Choroid plexus epithelial cell (primary cell): ENCODE data around the gene ALDH1L2.

Source experiments
- DNase-seq: peaks from one replicate; pipeline ENCODE4 v3.0.0-alpha.2; 2010; ENCODE audit warnings: low read depth
- H3K4me3 ChIP-seq: 2 replicates; pipeline ENCODE4 v1.5.1; 2011; ENCODE audit warnings: low read depth, mild to moderate bottlenecking, control low read depth, low read length, moderate library complexity
- CTCF ChIP-seq: conservative IDR thresholded peaks from 2 replicates; pipeline ENCODE4 v1.5.1; 2011; ENCODE audit warnings: low read depth, mild to moderate bottlenecking, control low read depth, inconsistent platforms, low read length, moderate library complexity

The ALDH1L2 gene

GRCh38 chr12:104974626-104975290 is 109.5 kb downstream of the ALDH1L2 start:
- no peak for TF ChIP-seq CTCF
- H3K4me3 ChIP-seq: no peak overlapping the region
- DNase-seq: no peak

GRCh38 chr12:104973250-104973649 is 111.0 kb downstream of the ALDH1L2 start:
- DNase-seq: no peak
- no peak for TF ChIP-seq CTCF
- H3K4me3 ChIP-seq: no peak overlapping the region

- no peak for TF ChIP-seq CTCF
- no peak overlapping the region for H3K4me3 ChIP-seq
- no peak for DNase-seq
These were observed 113.0 kb downstream of the ALDH1L2 start for GRCh38 chr12:104971306-104971705.
